ENCODE data around the gene CLCA2. TPM values are rescaled to one million over a fixed set of nuclear protein-coding genes. Genes with fewer than 3 reads are reported as not detected.

CLCA2 gene
- total and polyA plus RNA-seq, 2 of the 8 experiments (the other 6 are each of a cell fraction or from before 2014, with no cell fraction given): not detected

DNA sequence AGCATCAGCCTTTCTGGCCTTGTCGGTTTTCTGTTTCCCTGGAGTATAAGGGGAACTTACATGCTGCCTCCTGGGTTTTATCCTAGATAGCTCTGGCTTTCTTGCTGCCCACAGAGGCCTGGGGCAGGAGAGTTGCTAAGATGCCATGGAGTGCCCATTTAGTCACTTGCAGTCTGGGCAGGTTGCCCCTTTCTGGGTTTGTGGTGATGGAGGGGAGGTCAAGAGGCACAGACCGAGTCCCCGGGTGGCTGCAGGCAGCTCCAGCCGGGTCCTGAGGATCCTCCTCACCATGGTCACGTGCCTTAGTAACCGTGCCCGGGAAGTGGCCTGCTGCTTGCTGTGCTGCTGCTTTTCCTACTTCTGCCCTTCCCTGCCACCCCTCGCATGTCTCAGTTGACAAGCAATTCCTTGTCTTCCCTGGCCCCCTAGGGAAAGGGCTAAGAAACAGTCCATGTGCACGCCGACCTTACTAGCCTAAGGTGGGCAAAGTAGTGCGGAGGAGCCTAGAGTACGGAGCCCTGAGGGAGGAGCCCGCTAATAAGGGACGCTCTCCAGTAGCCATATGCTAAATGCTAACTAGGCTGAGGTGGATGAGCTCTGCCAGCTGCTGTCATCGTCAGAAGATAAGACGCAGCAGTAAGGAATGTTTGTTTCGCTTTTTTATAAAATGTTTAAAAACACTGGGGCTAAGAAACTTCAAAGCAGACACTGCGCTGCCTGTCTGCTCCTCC lies 79.6 kb downstream of the CLCA2 start:
- DNase-seq (ENCODE audit: low read depth in 1 of 2, low spot score in 2 of 2): peak in 1 of 2 experiments; percentile 62
- no peak overlapping the region for H3K14ac ChIP-seq (ENCODE audit: insufficient read length)
- no peaks in the 10 kb centered on the region for H3K36me3 ChIP-seq (ENCODE audit: control insufficient read depth in 2 of 4, insufficient read depth in 4 of 4, low read length in 3 of 4)
- TF ChIP-seq, protein P1, sequence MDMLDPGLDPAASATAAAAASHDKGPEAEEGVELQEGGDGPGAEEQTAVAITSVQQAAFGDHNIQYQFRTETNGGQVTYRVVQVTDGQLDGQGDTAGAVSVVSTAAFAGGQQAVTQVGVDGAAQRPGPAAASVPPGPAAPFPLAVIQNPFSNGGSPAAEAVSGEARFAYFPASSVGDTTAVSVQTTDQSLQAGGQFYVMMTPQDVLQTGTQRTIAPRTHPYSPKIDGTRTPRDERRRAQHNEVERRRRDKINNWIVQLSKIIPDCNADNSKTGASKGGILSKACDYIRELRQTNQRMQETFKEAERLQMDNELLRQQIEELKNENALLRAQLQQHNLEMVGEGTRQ (IDR thresholded peaks at IDR 0.05; ENCODE audit: low read length): peak; percentile 40; the same call in 1 of the 2 replicates
- TF ChIP-seq, protein P2, sequence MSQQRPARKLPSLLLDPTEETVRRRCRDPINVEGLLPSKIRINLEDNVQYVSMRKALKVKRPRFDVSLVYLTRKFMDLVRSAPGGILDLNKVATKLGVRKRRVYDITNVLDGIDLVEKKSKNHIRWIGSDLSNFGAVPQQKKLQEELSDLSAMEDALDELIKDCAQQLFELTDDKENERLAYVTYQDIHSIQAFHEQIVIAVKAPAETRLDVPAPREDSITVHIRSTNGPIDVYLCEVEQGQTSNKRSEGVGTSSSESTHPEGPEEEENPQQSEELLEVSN (IDR thresholded peaks at IDR 0.05): peak; percentile 54; the same call in 1 of the 2 replicates
- TF ChIP-seq, protein P3, sequence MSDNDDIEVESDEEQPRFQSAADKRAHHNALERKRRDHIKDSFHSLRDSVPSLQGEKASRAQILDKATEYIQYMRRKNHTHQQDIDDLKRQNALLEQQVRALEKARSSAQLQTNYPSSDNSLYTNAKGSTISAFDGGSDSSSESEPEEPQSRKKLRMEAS (IDR thresholded peaks at IDR 0.05): peak; percentile 33; the same call in 1 of the 2 replicates
- TF ChIP-seq SP2 (IDR thresholded peaks at IDR 0.05; ENCODE audit: low read length): no peak
- CTCF ChIA-PET (ENCODE audit: partially characterized antibody): interaction anchor here (0.9 to 8.1 kb wide), 16 partner anchors 11 to 247 kb away, joined by 3 to 79 read pairs (median 4); partner anchors contain the start of gene SH3GLB1
- H2AK5ac ChIP-seq (ENCODE audit: low read depth, low read length): peak overlapping the region; percentile 94; the same call in 1 of the 2 replicates
- H3K23me2 ChIP-seq (ENCODE audit: low read depth, low read length): no peaks in the 10 kb centered on the region
- H2BK5ac ChIP-seq (ENCODE audit: low read depth, low read length): peak overlapping the region; percentile 95
- H3K4ac ChIP-seq (replicated peaks; ENCODE audit: insufficient read length, low read depth, low read length): no peak overlapping the region
- H3K4me2 ChIP-seq (ENCODE audit: insufficient read depth in 1 of 2, low read depth in 2 of 2, low read length in 2 of 2): peak overlapping the region; percentile 56 to 88
- POLR2A ChIA-PET (ENCODE audit: partially characterized antibody): interaction anchor here (0.7 to 1.8 kb wide), 3 partner anchors 107 to 922 kb away, joined by 3 to 4 read pairs (median 3); partner anchors contain the start of gene ODF2L
- peaks cover 0 to 7% of the 10 kb centered on the region in 2 experiments; a peak in 2 of 4 replicates for H3K9me3 ChIP-seq (ENCODE audit: insufficient read depth in 2 of 2, low read depth in 1 of 2, low read length in 1 of 2)
- H3K9ac ChIP-seq (replicated peaks in 1 of 4; ENCODE audit: extremely low read depth in 1 of 4, low read depth in 3 of 4, low read length in 3 of 4): peak overlapping the region in 3 of 4 experiments; percentile 44 to 60 (median 58); a peak in 5 of 7 replicates
- no peak overlapping the region for H3K23ac ChIP-seq (ENCODE audit: insufficient read length)
- H3K27me3 ChIP-seq (replicated peaks in 1 of 4; ENCODE audit: control insufficient read depth in 3 of 4, extremely low read depth in 1 of 4, insufficient read depth in 3 of 4, low read length in 3 of 4): no peaks in the 10 kb centered on the region
- H3K79me2 ChIP-seq (ENCODE audit: control insufficient read depth in 1 of 2, insufficient read depth in 2 of 2, low read length in 2 of 2): no peaks in the 10 kb centered on the region
- H2BK120ac ChIP-seq (replicated peaks; ENCODE audit: low read depth, low read length): peak overlapping the region; percentile 80
- H3K27ac ChIP-seq (ENCODE audit: low read depth, low read length): peak overlapping the region; percentile 92
- peak overlapping the region in 3 of 4 experiments; percentile 18 to 54 (median 21); a peak in 5 of 8 replicates for H3K4me3 ChIP-seq (ENCODE audit: extremely low read depth in 1 of 4, insufficient read depth in 2 of 4, low read depth in 3 of 4, low read length in 4 of 4)
- no peak for FAIRE-seq
- no peaks in the 10 kb centered on the region for H3K79me1 ChIP-seq (ENCODE audit: low read depth, low read length)
- no peaks in the 10 kb centered on the region for H4K20me1 ChIP-seq (replicated peaks in 1 of 2; ENCODE audit: control insufficient read depth in 1 of 2, insufficient read depth in 2 of 2, low read length in 2 of 2)
- H4K5ac ChIP-seq (ENCODE audit: insufficient read length, low read depth, low read length): peak overlapping the region; percentile 24
- H2BK20ac ChIP-seq (ENCODE audit: low read length): peak overlapping the region; percentile 69; the same call in 1 of the 2 replicates
- no peak overlapping the region for H3K56ac ChIP-seq (replicated peaks; ENCODE audit: insufficient read length, low read depth, low read length)
- no peak overlapping the region for H4K8ac ChIP-seq (ENCODE audit: extremely low read depth, insufficient read depth, low read length)
- H2BK15ac ChIP-seq (ENCODE audit: low read length): no peak overlapping the region
- peak overlapping the region; percentile 69 for H4K91ac ChIP-seq (replicated peaks; ENCODE audit: insufficient read length, low read length)
- H3K18ac ChIP-seq (ENCODE audit: extremely low read depth, low read length): peak overlapping the region; percentile 89
- peaks cover 13 to 21% (median 15%) of the 10 kb centered on the region in 4 experiments for H3K4me1 ChIP-seq (replicated peaks in 1 of 4; ENCODE audit: control insufficient read depth in 3 of 4, insufficient read depth in 4 of 4, low read length in 3 of 4)
- 69% methylated on average over 15 of the region's 18 CpGs; no CpG with 5 or more reads in 1 of the 2 experiments for WGBS, 2 experiments (ENCODE audit: extremely low coverage in 1 of 2, insufficient coverage in 1 of 2, insufficient read length in 1 of 2, insufficient replicate concordance in 2 of 2, low coverage in 1 of 2, low lambda C conversion rate in 2 of 2, missing lambda C conversion rate in 1 of 2)
- peak overlapping the region; percentile 97 for H2BK12ac ChIP-seq (ENCODE audit: low read depth, low read length)
- H2AFZ ChIP-seq (ENCODE audit: low read length): peak overlapping the region; percentile 66

Data from H1 (cell line).